SK-N-SH treated with all-trans-retinoic acid at 6 μM for 48 hours (cell line): ENCODE measurements around the gene GPX3.

Source experiments
- ATAC-seq: fragments of 200-7000 bp; cut with Tn5 transposase; 3 replicates; pipeline ENCODE4 v1.9.1; 2020; ENCODE audit warnings: mild to moderate bottlenecking, moderate library complexity
- ARNTL ChIP-seq: fragments of 450-650 bp; formaldehyde crosslinking; IDR thresholded peaks from 2 replicates; pipeline ENCODE4 v1.5.0; 2020; ENCODE audit warnings: low read depth, mild to moderate bottlenecking, moderate library complexity, borderline replicate concordance
- BACH2 ChIP-seq: fragments of 250-450 bp; sonication (Bioruptor Pico); IDR thresholded peaks from 2 replicates; pipeline ENCODE4 v1.9.0; 2021; ENCODE audit warnings: mild to moderate bottlenecking, borderline replicate concordance
- CREB5 ChIP-seq: fragments of 250-450 bp; sonication (Bioruptor Pico); IDR thresholded peaks from 2 replicates; pipeline ENCODE4 v1.5.1; 2020; ENCODE audit warnings: low read depth, mild to moderate bottlenecking, moderate library complexity
- CSDC2 ChIP-seq: fragments of 250-450 bp; sonication (Bioruptor Pico); IDR thresholded peaks from 2 replicates; pipeline ENCODE4 v1.5.0; 2020; ENCODE audit warnings: mild to moderate bottlenecking, moderate library complexity
- CSRNP3 ChIP-seq: fragments of 250-450 bp; sonication (Bioruptor Pico); IDR thresholded peaks from 2 replicates; pipeline ENCODE4 v1.5.1; 2021; ENCODE audit warnings: mild to moderate bottlenecking, moderate library complexity
- ESRRG ChIP-seq: fragments of 250-450 bp; sonication (Bioruptor Pico); IDR thresholded peaks from 2 replicates; pipeline ENCODE4 v1.6.1; 2021; ENCODE audit warnings: mild to moderate bottlenecking
- GLIS3 ChIP-seq: fragments of 250-450 bp; sonication (Bioruptor Pico); IDR thresholded peaks from 2 replicates; pipeline ENCODE4 v1.5.0; 2020; ENCODE audit warnings: mild to moderate bottlenecking, moderate library complexity
- ISL1 ChIP-seq: fragments of 250-450 bp; sonication (Bioruptor Pico); IDR thresholded peaks from 2 replicates; pipeline ENCODE4 v2.1.2; 2022; ENCODE audit warnings: mild to moderate bottlenecking, moderate library complexity
- OSR1 ChIP-seq: fragments of 250-450 bp; sonication (Bioruptor Pico); IDR thresholded peaks from 2 replicates; pipeline ENCODE4 v1.8.0; 2022; ENCODE audit warnings: moderate library complexity, mild to moderate bottlenecking, inconsistent platforms
- PPARA ChIP-seq: fragments of 250-450 bp; sonication (Bioruptor Pico); IDR thresholded peaks from 2 replicates; pipeline ENCODE4 v1.5.0; 2020; ENCODE audit warnings: mild to moderate bottlenecking, borderline replicate concordance
- RARB ChIP-seq: fragments of 250-450 bp; sonication (Bioruptor Pico); IDR thresholded peaks from 2 replicates; pipeline ENCODE4 v1.8.0; 2021; ENCODE audit warnings: mild to moderate bottlenecking, moderate library complexity
- SNAI2 ChIP-seq: fragments of 250-450 bp; sonication (Bioruptor Pico); IDR thresholded peaks from 2 replicates; pipeline ENCODE4 v1.5.0; 2020; ENCODE audit warnings: mild to moderate bottlenecking, moderate library complexity
- TCF4 ChIP-seq: fragments of 250-450 bp; sonication (Bioruptor Pico); IDR thresholded peaks from 2 replicates; pipeline ENCODE4 v1.8.0; 2021; ENCODE audit warnings: mild to moderate bottlenecking, moderate library complexity, borderline replicate concordance
- TOX ChIP-seq: fragments of 250-450 bp; sonication (Bioruptor Pico); IDR thresholded peaks from 2 replicates; pipeline ENCODE4 v1.8.0; 2021; ENCODE audit warnings: mild to moderate bottlenecking, moderate library complexity, borderline replicate concordance
- ZC3H10 ChIP-seq: fragments of 250-450 bp; sonication (Bioruptor Pico); IDR thresholded peaks from 2 replicates; pipeline ENCODE4 v1.5.1; 2021; ENCODE audit warnings: mild to moderate bottlenecking, moderate library complexity
- ZFP3 ChIP-seq: fragments of 250-450 bp; sonication (Bioruptor Pico); IDR thresholded peaks from 2 replicates; pipeline ENCODE4 v1.5.0; 2020; ENCODE audit warnings: mild to moderate bottlenecking, moderate library complexity
- ZFP30 ChIP-seq: fragments of 450-650 bp; formaldehyde crosslinking; IDR thresholded peaks from 2 replicates; pipeline ENCODE4 v1.5.0; 2022; ENCODE audit warnings: mild to moderate bottlenecking, moderate library complexity
- ZNF70 ChIP-seq: fragments of 450-650 bp; formaldehyde crosslinking; IDR thresholded peaks from 2 replicates; pipeline ENCODE4 v1.5.0; 2020; ENCODE audit warnings: mild to moderate bottlenecking, moderate library complexity
- ZNF8 ChIP-seq: fragments of 450-650 bp; formaldehyde crosslinking; IDR thresholded peaks from 2 replicates; pipeline ENCODE4 v1.5.0; 2020; ENCODE audit warnings: mild to moderate bottlenecking, moderate library complexity
- TF ChIP-seq, protein P1 (sequence below): fragments of 250-450 bp; sonication (Bioruptor Pico); IDR thresholded peaks from 2 replicates; pipeline ENCODE4 v1.8.0; 2021; ENCODE audit warnings: low read depth, mild to moderate bottlenecking, moderate library complexity, borderline replicate concordance
- TF ChIP-seq, protein P2 (sequence below): fragments of 250-450 bp; sonication (Bioruptor Pico); IDR thresholded peaks from 2 replicates; pipeline ENCODE4 v1.5.0; 2020; ENCODE audit warnings: mild to moderate bottlenecking, moderate library complexity

The GPX3 gene

DNA sequence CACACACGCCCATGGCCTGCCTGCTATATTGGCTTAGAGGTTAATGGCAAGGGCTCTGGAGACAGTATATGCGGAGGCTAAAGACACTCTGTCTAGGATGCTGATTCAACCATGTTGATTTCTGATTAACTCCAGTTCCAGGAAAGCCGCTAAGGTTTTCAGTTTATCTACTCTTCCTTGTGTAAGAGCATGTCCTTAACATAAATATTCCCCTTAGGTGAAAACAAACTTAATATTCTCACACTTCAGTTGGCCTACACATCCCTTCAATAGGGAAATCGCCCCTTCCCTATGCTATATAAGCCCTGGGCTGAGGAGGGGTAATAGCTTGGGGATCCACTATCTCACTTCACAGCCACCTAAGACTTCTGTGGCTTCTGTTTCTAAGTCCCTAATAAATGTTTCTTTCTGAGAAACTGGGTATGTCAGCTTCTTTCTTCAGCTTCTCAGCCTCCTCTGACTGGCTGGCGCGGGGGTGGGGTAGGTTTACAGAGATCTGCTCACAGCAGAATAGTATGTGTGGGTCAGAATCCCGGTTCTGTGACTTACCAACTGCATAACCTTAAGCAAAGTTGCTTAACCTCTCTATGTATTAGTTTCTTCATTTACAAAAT is 4.3 kb upstream of the GPX3 start:
- TF ChIP-seq SNAI2 (no peak), RARB (no peak), GLIS3 (CRISPR knock-in tag) (no peak), CSRNP3 (CRISPR knock-in tag) (no peak), ZNF70 (CRISPR knock-in tag) (no peak), CREB5 (CRISPR knock-in tag) (no peak), TOX (no peak)
- TF ChIP-seq, all 23 proteins: peak for 0
- ATAC-seq = no peak

GRCh38 chr5:151016700-151017099 is 3.7 kb upstream of the GPX3 start:
- TF ChIP-seq TOX (no peak), OSR1 (no peak), CSDC2 (CRISPR knock-in tag) (no peak), PPARA (CRISPR knock-in tag) (no peak), RARB (no peak), GLIS3 (CRISPR knock-in tag) (no peak), ISL1 (CRISPR knock-in tag) (no peak), ESRRG (CRISPR knock-in tag) (no peak)
- TF ChIP-seq, protein P1, sequence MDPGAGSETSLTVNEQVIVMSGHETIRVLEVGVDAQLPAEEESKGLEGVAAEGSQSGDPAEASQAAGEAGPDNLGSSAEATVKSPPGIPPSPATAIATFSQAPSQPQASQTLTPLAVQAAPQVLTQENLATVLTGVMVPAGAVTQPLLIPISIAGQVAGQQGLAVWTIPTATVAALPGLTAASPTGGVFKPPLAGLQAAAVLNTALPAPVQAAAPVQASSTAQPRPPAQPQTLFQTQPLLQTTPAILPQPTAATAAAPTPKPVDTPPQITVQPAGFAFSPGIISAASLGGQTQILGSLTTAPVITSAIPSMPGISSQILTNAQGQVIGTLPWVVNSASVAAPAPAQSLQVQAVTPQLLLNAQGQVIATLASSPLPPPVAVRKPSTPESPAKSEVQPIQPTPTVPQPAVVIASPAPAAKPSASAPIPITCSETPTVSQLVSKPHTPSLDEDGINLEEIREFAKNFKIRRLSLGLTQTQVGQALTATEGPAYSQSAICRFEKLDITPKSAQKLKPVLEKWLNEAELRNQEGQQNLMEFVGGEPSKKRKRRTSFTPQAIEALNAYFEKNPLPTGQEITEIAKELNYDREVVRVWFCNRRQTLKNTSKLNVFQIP (CRISPR knock-in tag) = no peak
- TF ChIP-seq, protein P2, sequence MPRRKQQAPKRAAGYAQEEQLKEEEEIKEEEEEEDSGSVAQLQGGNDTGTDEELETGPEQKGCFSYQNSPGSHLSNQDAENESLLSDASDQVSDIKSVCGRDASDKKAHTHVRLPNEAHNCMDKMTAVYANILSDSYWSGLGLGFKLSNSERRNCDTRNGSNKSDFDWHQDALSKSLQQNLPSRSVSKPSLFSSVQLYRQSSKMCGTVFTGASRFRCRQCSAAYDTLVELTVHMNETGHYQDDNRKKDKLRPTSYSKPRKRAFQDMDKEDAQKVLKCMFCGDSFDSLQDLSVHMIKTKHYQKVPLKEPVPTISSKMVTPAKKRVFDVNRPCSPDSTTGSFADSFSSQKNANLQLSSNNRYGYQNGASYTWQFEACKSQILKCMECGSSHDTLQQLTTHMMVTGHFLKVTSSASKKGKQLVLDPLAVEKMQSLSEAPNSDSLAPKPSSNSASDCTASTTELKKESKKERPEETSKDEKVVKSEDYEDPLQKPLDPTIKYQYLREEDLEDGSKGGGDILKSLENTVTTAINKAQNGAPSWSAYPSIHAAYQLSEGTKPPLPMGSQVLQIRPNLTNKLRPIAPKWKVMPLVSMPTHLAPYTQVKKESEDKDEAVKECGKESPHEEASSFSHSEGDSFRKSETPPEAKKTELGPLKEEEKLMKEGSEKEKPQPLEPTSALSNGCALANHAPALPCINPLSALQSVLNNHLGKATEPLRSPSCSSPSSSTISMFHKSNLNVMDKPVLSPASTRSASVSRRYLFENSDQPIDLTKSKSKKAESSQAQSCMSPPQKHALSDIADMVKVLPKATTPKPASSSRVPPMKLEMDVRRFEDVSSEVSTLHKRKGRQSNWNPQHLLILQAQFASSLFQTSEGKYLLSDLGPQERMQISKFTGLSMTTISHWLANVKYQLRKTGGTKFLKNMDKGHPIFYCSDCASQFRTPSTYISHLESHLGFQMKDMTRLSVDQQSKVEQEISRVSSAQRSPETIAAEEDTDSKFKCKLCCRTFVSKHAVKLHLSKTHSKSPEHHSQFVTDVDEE (CRISPR knock-in tag) = no peak
- TF ChIP-seq, all 23 proteins: peak for 0
- no peak for ATAC-seq

GRCh38 chr5:151017897-151018296 is 2.5 kb upstream of the GPX3 start:
- no peak for ATAC-seq
- no peak for TF ChIP-seq TCF4
- no peak for TF ChIP-seq GLIS3 (CRISPR knock-in tag)
- no peak for TF ChIP-seq ZFP3 (CRISPR knock-in tag)
- no peak for TF ChIP-seq SNAI2
- TF ChIP-seq OSR1 = no peak
- TF ChIP-seq ARNTL (CRISPR knock-in tag) = no peak
- TF ChIP-seq TOX = no peak
- no peak for TF ChIP-seq BACH2 (CRISPR knock-in tag)
- TF ChIP-seq, protein P1 (CRISPR knock-in tag) = no peak
- TF ChIP-seq, all 23 proteins: peak for 0

- TF ChIP-seq, protein P2 (CRISPR knock-in tag) = no peak
- TF ChIP-seq ZFP3 (CRISPR knock-in tag) = no peak
- TF ChIP-seq ZNF8 (CRISPR knock-in tag) = no peak
- no peak for TF ChIP-seq ARNTL (CRISPR knock-in tag)
- TF ChIP-seq ZFP30 (CRISPR knock-in tag) = no peak
- TF ChIP-seq ESRRG (CRISPR knock-in tag) = no peak
- TF ChIP-seq ZC3H10 (CRISPR knock-in tag) = no peak
- TF ChIP-seq TOX = no peak
- ATAC-seq = no peak
Observed at GRCh38 chr5:151018846-151019245, 1.5 kb upstream of the GPX3 start.
